Thyroid gland (tissue), 4 donors: Measurements from ENCODE around the gene TMEM259. TPM values are rescaled to one million over a fixed set of nuclear protein-coding genes. Genes with fewer than 3 reads are reported as not detected.

Experiments used
- DNase-seq, 2 donors: peaks; one replicate each; pipeline ENCODE4 v3.0.0-alpha.2; 2019
- H3K27ac ChIP-seq, 3 donors: fragments of 200-600 bp; sonication (generic); 1 replicate in 2 of 3; 2 replicates in 1 of 3; pipeline ENCODE4 v1.5.1; 2016 to 2019; ENCODE audit warnings: mild to moderate bottlenecking in 1 of 3, moderate library complexity in 1 of 3
- H3K27me3 ChIP-seq: fragments of 200-600 bp; sonication (generic); one replicate; pipeline ENCODE4 v1.5.1; 2019
- H3K36me3 ChIP-seq, 2 donors: fragments of 200-600 bp; sonication (generic); one replicate each; pipeline ENCODE4 v1.5.1; 2016 to 2019
- H3K4me1 ChIP-seq, 2 donors: fragments of 200-600 bp; sonication (generic); one replicate each; pipeline ENCODE4 v1.5.1; 2017 to 2019
- H3K4me3 ChIP-seq, 3 donors: fragments of 200-600 bp; sonication (generic); replicated peaks in 1 of 3; 1 replicate in 2 of 3; 2 replicates in 1 of 3; pipeline ENCODE4 v1.5.1; 2016; ENCODE audit warnings: mild to moderate bottlenecking in 1 of 3
- H3K9me3 ChIP-seq: fragments of 200-600 bp; sonication (generic); one replicate; pipeline ENCODE4 v1.5.1; 2017
- CTCF ChIP-seq, 6 experiments: fragments of 200-600 bp in 3 of 6; fragments of 450-650 bp in 3 of 6; sonication (generic) in 3 of 6; IDR thresholded peaks; one replicate each; pipeline ENCODE4 v1.5.1; 2016 to 2019; ENCODE audit warnings: antibody characterized with exemption in 6 of 6, mild to moderate bottlenecking in 2 of 6, inconsistent platforms in 1 of 6, moderate library complexity in 1 of 6
- POLR2A ChIP-seq, 2 donors: fragments of 450-650 bp; IDR thresholded peaks; one replicate each; pipeline ENCODE4 v1.6.1; 2017; ENCODE audit warnings: antibody characterized with exemption in 2 of 2, mild to moderate bottlenecking in 2 of 2, moderate library complexity in 1 of 2
- WGBS, 2 donors: methylation state at CpG; one replicate each; pipeline ENCODE4 v1.1.5; 2017; 5-methylcytosine and 5-hydroxymethylcytosine counted together
- intact Hi-C: fragments of 100-400 bp; cut with DNase I; formaldehyde crosslinking; loops from one replicate; pipeline ENCODE4 v1.15.1; 2023
- total RNA-seq, 4 donors: library from RNA; depleted of rRNA; stranded (reverse); fragments of >200 nt; gene quantifications; one replicate each; pipeline ENCODE4 v1.2.3, GENCODE V29; 2016

Gene TMEM259
- total RNA-seq, 4 donors from 2014 or later: 162 to 238 (median 192) TPM

GRCh38 chr19:1064661-1065605 lies 44.0 kb upstream of the TMEM259 start:
- H3K9me3 ChIP-seq: no peaks in the 10 kb centered on the region
- no peak overlapping the region for H3K4me3 ChIP-seq
- peak; percentile 59 to 68 for DNase-seq

GRCh38 chr19:1063909-1064660 lies 43.2 kb upstream of the TMEM259 start:
- Histone ChIP-seq H3K27ac (no peak overlapping the region), H3K4me3 (no peak overlapping the region), H3K36me3 (no peaks in the 10 kb centered on the region), H3K4me1 (peaks cover 3 to 34% of the 10 kb centered on the region in 2 donors), H3K9me3 (no peaks in the 10 kb centered on the region), H3K27me3 (peaks cover 5% of the 10 kb centered on the region)
- no peak for DNase-seq
- WGBS, 2 donors: 68 to 89% methylated on average over 28 to 37 of the region's 37 CpGs
- TF ChIP-seq POLR2A (IDR thresholded peaks at IDR 0.05) (no peak), CTCF (IDR thresholded peaks at IDR 0.05) (no peak)
- intact Hi-C loops: no loop called here

More at GRCh38 chr19:1064661-1065605, 44.0 kb upstream of the TMEM259 start:
- TF ChIP-seq POLR2A (IDR thresholded peaks at IDR 0.05) (no peak), CTCF (IDR thresholded peaks at IDR 0.05) (peak; percentile 45 to 94 (median 82))
- WGBS, 2 donors: 14 to 22% methylated on average over 26 to 29 of the region's 60 CpGs
- intact Hi-C loops: no loop called here
- H3K27ac ChIP-seq: no peak overlapping the region
- peaks cover 3 to 37% of the 10 kb centered on the region in 2 donors for H3K4me1 ChIP-seq
- H3K36me3 ChIP-seq: no peaks in the 10 kb centered on the region
- peaks cover 11% of the 10 kb centered on the region for H3K27me3 ChIP-seq

- intact Hi-C loops: no loop called here
- Histone ChIP-seq H3K4me1 (peaks cover 3 to 34% of the 10 kb centered on the region in 2 donors), H3K9me3 (no peaks in the 10 kb centered on the region), H3K4me3 (no peak overlapping the region), H3K27ac (no peak overlapping the region), H3K27me3 (peaks cover 5% of the 10 kb centered on the region), H3K36me3 (no peaks in the 10 kb centered on the region)
- WGBS, 2 donors: 64 to 99% methylated on average over 22 to 26 of the region's 37 CpGs
- no peak for DNase-seq
- no peak for TF ChIP-seq CTCF (IDR thresholded peaks at IDR 0.05)
- no peak for TF ChIP-seq POLR2A (IDR thresholded peaks at IDR 0.05)
Observed at GRCh38 chr19:1063030-1063908, 42.3 kb upstream of the TMEM259 start.

GRCh38 chr19:1062387-1063029 lies 41.6 kb upstream of the TMEM259 start:
- H3K36me3 ChIP-seq: no peaks in the 10 kb centered on the region
- peaks cover 3 to 32% of the 10 kb centered on the region in 2 donors for H3K4me1 ChIP-seq
- DNase-seq: no peak
- H3K27ac ChIP-seq: no peak overlapping the region
- TF ChIP-seq POLR2A (IDR thresholded peaks at IDR 0.05): no peak
- TF ChIP-seq CTCF (IDR thresholded peaks at IDR 0.05): no peak
- intact Hi-C loops: no loop called here
- peaks cover 5% of the 10 kb centered on the region for H3K27me3 ChIP-seq
- 87 to 91% methylated on average over 17 of the region's 17 CpGs for WGBS, 2 donors
- H3K9me3 ChIP-seq: no peaks in the 10 kb centered on the region
- no peak overlapping the region for H3K4me3 ChIP-seq
